Measurements from ENCODE around the gene EID3. TPM values are rescaled to one million over a fixed set of nuclear protein-coding genes. Genes with fewer than 3 reads are reported as not detected.

The EID3 gene
- total RNA-seq, 4 donors from 2014 or later, result 11.2 to 44.4 (median 19.6) TPM

- ATAC-seq (ENCODE audit: low FRiP score), result no peak
Observed at GRCh38 chr12:104306943-104307654, 3.6 kb downstream of the EID3 start.

DNA sequence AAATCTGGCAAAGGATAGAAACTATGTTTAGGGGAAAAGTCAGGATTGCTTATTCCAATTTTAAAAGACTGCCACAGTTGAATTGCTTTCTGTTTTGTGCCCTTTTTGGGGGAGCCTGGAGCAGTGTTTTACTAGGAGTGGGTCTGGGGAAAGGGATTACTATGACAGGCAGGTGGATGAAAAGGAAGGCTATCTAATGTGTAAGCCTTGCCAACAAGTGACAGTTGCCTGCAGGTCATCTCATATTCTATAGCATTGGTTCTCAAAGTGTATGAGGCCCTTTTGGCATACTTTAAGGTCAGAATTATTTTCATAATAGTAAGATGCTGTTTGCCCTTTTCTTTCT, 4.1 kb downstream of the EID3 start:
- DNase-seq (ENCODE audit: low spot score) (no peak), ATAC-seq (ENCODE audit: low FRiP score) (no peak)
- TF ChIP-seq CTCF (IDR thresholded peaks at IDR 0.05), result no peak

More at GRCh38 chr12:104306943-104307654, 3.6 kb downstream of the EID3 start:
- no peak for DNase-seq (ENCODE audit: low spot score)
- no peak for TF ChIP-seq CTCF (IDR thresholded peaks at IDR 0.05)

DNA sequence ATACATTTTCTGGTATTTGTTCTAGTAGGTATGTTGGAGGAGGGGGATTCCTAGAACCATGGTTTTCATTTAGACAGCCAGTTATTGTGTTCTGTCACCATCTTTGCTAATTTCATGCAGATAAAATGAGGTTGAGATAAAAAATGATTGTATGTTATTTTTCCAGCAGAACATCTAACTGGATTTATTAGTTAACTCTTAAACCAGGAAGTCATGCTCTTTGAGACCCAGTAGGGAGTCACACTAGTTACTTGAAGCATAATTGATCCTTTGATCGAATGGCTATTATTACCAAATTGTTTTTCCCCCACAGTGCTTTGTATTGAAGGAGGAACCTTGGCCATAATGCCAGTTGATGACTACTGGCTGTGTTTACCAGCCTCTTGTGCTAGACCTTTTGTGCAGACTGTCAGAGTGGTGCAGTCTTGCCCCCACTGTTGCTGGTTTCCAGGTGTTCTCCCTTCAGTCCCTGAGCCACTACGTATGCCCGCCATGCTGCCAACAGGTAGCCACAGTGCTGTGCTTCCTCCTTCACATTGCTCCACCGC, 6.0 kb downstream of the EID3 start:
- ATAC-seq (ENCODE audit: low FRiP score), result no peak
- no peak for TF ChIP-seq CTCF (IDR thresholded peaks at IDR 0.05)

DNA sequence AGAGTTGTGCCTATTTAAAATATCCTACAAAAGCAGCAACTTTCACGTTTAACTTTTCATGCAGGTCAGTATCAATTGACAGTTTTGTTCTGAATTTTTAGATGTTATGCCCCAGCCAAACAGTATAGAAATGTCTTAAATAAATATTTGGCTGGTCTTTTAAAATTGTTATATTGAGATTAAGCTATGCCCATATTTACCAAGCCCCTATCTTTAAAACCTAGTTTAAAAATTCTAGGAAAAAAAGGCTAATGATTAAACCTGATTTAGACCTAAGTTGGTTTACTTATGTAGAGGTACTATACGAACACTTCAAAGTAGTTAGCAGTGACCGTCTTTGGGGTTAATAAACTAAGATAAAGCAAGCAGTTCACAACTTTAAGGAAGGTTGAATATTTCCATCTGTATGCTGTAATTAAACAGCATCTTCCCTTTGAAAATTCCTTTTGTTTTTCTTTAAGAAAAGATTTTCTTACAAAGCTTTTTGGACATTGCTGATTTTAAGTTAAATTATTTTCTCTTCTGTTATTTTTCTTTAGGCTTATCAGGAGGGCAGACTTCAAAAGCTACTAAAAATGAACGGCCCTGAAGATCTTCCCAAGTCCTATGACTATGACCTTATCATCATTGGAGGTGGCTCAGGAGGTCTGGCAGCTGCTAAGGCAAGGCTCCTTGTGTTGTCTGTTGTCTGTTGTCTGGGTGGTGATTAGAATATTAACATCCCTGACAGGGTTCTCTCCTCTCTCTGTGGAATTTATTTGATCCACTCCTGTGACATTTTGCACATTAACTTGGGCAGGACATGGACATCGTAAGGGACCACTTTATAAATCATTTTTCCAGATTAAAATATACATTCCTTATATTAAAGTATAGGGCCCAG, 7.5 kb downstream of the EID3 start:
- no peak for TF ChIP-seq CTCF (IDR thresholded peaks at IDR 0.05)
- DNase-seq (ENCODE audit: low spot score) (no peak), ATAC-seq (ENCODE audit: low FRiP score) (no peak)

More for the DNA sequence above, 6.0 kb downstream of the EID3 start:
- no peak for DNase-seq (ENCODE audit: low spot score)

DNA sequence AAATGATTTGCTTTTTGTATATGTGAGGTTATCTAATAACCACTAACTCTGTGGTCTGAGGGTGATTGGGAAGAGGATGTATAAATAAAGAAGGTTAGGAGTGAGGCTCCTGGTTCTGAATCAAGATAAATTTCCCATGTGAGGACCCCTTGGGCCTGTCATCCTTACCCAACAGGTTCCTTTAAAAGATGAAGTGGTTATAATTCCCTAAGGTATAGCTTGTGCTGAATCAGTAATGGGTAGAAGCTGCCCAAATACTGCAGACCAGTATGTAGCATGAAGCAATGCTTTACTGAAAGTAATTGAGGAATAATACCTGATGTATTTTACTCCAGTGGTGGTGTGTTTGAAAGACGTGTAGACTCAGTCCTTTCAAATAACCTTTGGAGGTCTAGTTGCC, 8.7 kb downstream of the EID3 start:
- TF ChIP-seq CTCF (IDR thresholded peaks at IDR 0.05), result no peak
- ATAC-seq (ENCODE audit: low FRiP score), result no peak

DNA sequence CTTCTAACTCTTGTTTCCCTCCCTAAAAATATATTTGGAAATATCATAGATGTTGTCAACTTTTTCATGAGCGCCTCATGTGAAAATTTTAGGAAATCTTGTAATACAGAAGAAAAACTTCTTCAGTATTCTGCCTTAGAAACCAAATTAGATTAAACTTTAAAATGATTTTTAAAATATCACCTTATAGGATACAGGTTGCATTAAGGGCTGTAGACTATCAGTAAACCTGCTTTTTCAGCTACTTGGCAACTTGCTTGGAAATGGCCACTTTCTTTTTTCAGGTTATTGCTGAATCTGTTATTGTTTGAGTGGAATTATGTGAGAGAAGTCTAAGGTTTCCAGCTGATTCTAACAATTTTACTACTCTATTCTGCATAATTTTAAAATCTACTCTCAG, 9.1 kb downstream of the EID3 start:
- no peak for TF ChIP-seq CTCF (IDR thresholded peaks at IDR 0.05)
- DNase-seq (ENCODE audit: low spot score) (no peak), ATAC-seq (ENCODE audit: low FRiP score) (no peak)

More for the DNA sequence above, 8.7 kb downstream of the EID3 start:
- DNase-seq (ENCODE audit: low spot score), result no peak

Data from omental fat pad (tissue), 4 donors.